ENCODE data around the gene SYT9.

DNA sequence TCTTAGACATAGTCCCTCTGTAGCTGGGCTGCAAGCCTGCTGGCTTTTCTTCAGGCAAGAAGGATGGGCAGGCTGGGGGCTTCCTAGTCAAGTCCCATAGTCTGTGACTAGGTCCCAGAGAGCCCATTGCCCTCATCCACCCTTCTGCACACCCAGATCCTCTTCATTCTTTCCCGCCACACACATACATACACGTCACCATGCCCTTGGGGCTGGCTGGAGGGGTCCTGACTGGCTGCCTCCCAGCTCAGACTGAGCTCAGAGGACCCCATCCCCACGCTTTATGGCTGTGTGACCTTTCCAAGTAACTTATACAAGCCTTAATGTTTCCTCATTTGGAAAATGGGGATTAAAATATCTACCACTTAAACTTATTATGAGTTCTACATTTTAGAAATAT, 248.5 kb downstream of the SYT9 start:
- TF ChIP-seq CTCF (IDR thresholded peaks at IDR 0.05) (no peak), MYC (IDR thresholded peaks at IDR 0.05; ENCODE audit: borderline replicate concordance, low read length) (no peak), RNF2 (IDR thresholded peaks at IDR 0.05; ENCODE audit: borderline replicate concordance, low read depth) (no peak), SMC3 (IDR thresholded peaks at IDR 0.05) (no peak)

All from A549 (cell line).